Lower lobe of right lung (tissue), 2 donors: ENCODE results near the gene PPBP. TPM values are rescaled to one million over a fixed set of nuclear protein-coding genes. Genes with fewer than 3 reads are reported as not detected.

ENCODE experiments used
- ATAC-seq, 2 donors: fragments of 200-7000 bp; cut with Tn5 transposase; one replicate each; pipeline ENCODE4 v1.9.1; 2020 to 2022; ENCODE audit warnings: mild to moderate bottlenecking in 2 of 2, moderate library complexity in 2 of 2
- DNase-seq: peaks from one replicate; pipeline ENCODE4 v3.0.0-alpha.2; 2020
- H3K27ac ChIP-seq: fragments of 200-600 bp; one replicate; pipeline ENCODE4 v1.8.0; 2022
- H3K27me3 ChIP-seq: fragments of 200-600 bp; one replicate; pipeline ENCODE4 v1.8.0; 2022; ENCODE audit warnings: low read depth
- H3K36me3 ChIP-seq: fragments of 200-600 bp; one replicate; pipeline ENCODE4 v1.8.0; 2022; ENCODE audit warnings: mild to moderate bottlenecking
- H3K4me1 ChIP-seq: fragments of 200-600 bp; one replicate; pipeline ENCODE4 v1.8.0; 2022
- H3K4me3 ChIP-seq: fragments of 200-600 bp; one replicate; pipeline ENCODE4 v1.8.0; 2022; ENCODE audit warnings: mild to moderate bottlenecking
- H3K9me3 ChIP-seq: fragments of 200-600 bp; one replicate; pipeline ENCODE4 v1.8.0; 2022
- intact Hi-C: fragments of 100-400 bp; cut with DNase I; formaldehyde crosslinking; loops from one replicate; pipeline ENCODE4 v1.11.0; 2022
- total RNA-seq: library from RNA; stranded (reverse); fragmentation: NEBNext Ultra II Directional; extraction: Animal tissue kit (Norgen Biotek cat#: 25700); gene quantifications from one replicate; pipeline ENCODE4 v1.2.1, GENCODE V29; 2021
- TF ChIP-seq, protein P1 (sequence below): fragments of 200-600 bp; IDR thresholded peaks from one replicate; pipeline ENCODE4 v1.8.0; 2022; ENCODE audit warnings: antibody characterized with exemption, mild to moderate bottlenecking
- donor health status: DM: no; HTN: yes; CAD: no; lungs with severe emphysema.

The PPBP gene
- total RNA-seq, 1 donor from 2014 or later = 9.7 TPM

DNA sequence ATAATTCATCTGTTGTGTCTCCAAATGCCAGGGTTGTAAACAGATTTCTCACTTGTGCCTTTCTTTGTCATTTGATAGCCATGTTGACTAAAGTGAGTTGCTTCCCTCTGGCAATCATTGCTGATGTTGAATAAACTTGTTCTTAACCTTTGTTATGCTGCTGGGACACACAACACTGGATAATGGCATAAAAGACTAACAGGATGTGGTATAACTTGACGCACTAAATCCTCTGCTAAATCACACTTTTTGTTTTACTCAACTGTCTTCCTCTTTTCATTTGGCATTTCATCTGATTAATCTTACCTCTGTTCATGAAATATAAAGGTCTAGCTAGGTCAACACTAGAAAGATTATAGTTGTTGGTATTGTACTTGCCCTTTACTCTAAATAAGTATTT lies 28.1 kb upstream of the PPBP start:
- Histone ChIP-seq H3K27ac (no peak overlapping the region), H3K4me3 (no peak overlapping the region), H3K36me3 (no peaks in the 10 kb centered on the region), H3K4me1 (no peaks in the 10 kb centered on the region), H3K27me3 (no peaks in the 10 kb centered on the region), H3K9me3 (no peaks in the 10 kb centered on the region)
- DNase-seq (no peak), ATAC-seq (peak; percentile 42 to 54)
- TF ChIP-seq, protein P1, sequence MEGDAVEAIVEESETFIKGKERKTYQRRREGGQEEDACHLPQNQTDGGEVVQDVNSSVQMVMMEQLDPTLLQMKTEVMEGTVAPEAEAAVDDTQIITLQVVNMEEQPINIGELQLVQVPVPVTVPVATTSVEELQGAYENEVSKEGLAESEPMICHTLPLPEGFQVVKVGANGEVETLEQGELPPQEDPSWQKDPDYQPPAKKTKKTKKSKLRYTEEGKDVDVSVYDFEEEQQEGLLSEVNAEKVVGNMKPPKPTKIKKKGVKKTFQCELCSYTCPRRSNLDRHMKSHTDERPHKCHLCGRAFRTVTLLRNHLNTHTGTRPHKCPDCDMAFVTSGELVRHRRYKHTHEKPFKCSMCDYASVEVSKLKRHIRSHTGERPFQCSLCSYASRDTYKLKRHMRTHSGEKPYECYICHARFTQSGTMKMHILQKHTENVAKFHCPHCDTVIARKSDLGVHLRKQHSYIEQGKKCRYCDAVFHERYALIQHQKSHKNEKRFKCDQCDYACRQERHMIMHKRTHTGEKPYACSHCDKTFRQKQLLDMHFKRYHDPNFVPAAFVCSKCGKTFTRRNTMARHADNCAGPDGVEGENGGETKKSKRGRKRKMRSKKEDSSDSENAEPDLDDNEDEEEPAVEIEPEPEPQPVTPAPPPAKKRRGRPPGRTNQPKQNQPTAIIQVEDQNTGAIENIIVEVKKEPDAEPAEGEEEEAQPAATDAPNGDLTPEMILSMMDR = no peak
- intact Hi-C loops = no loop called here

- Histone ChIP-seq H3K9me3 (no peaks in the 10 kb centered on the region), H3K27me3 (no peaks in the 10 kb centered on the region), H3K27ac (no peak overlapping the region), H3K4me1 (no peaks in the 10 kb centered on the region), H3K36me3 (no peaks in the 10 kb centered on the region), H3K4me3 (no peak overlapping the region)
- TF ChIP-seq, protein P1 = no peak
- DNase-seq = no peak
- intact Hi-C loops = no loop called here
- ATAC-seq = no peak
Measured at GRCh38 chr4:74015126-74015780, 27.3 kb upstream of the PPBP start.

DNA sequence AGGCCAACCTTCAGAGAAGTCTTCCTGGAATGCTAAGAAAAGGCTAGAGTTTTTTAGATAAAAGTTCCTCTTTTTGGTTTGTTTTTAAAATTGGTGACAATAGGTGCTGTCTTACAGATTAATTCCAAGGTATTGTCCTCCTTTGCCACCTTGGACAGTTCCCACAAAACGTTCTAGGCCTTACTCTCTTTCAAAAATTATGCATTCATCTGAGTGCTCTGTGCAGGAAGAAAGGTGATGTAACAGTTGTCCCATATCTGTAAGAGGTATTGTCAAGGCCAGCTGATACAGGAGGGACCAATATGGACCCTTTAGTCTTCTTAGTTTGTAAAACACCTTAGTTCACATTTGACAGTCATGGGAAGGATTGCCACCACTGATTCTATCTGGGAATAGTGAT lies 26.3 kb upstream of the PPBP start:
- Histone ChIP-seq H3K4me1 (no peaks in the 10 kb centered on the region), H3K27me3 (no peaks in the 10 kb centered on the region), H3K36me3 (no peaks in the 10 kb centered on the region), H3K9me3 (no peaks in the 10 kb centered on the region), H3K27ac (no peak overlapping the region), H3K4me3 (no peak overlapping the region)
- intact Hi-C loops = no loop called here
- ATAC-seq (no peak), DNase-seq (no peak)
- TF ChIP-seq, protein P1 = no peak

GRCh38 chr4:74013264-74013663 lies 25.3 kb upstream of the PPBP start:
- ATAC-seq (peak; percentile 54 to 55), DNase-seq (no peak)
- H3K27me3 ChIP-seq = no peaks in the 10 kb centered on the region
- H3K4me1 ChIP-seq = no peaks in the 10 kb centered on the region
- H3K9me3 ChIP-seq = no peaks in the 10 kb centered on the region
- TF ChIP-seq, protein P1 = no peak
- H3K36me3 ChIP-seq = no peaks in the 10 kb centered on the region
- H3K27ac ChIP-seq = no peak overlapping the region
- no peak overlapping the region for H3K4me3 ChIP-seq
- intact Hi-C loops = no loop called here

DNA sequence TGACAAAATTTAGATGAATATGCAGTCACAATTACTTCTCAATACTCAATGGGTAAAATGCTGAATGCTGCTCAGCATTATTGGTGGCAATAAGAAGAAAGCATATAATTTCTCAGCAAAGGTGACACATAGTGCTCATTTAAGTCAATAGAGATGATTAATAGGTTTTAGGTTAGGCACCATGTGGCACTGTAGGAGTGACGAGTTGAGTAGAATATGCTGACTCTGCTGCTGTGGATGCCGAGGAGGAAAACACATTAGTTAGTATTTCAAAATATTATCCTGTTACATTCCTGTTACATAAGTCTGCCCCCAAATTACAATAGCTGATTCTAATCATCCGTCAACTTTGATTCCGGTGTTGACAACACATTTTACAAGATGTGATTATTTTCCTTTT lies 24.1 kb upstream of the PPBP start:
- ATAC-seq = peak; percentile 65 to 79
- TF ChIP-seq, protein P1 = no peak
- Histone ChIP-seq H3K27ac (no peak overlapping the region), H3K4me1 (no peaks in the 10 kb centered on the region), H3K27me3 (no peaks in the 10 kb centered on the region), H3K4me3 (no peak overlapping the region), H3K9me3 (no peaks in the 10 kb centered on the region), H3K36me3 (no peaks in the 10 kb centered on the region)
- no peak for DNase-seq
- intact Hi-C loops = no loop called here
